GM23338 (cell line): Measurements from ENCODE around the gene PKD1L1. TPM values are rescaled to one million over a fixed set of nuclear protein-coding genes. Genes with fewer than 3 reads are reported as not detected.

Experiments
- ATAC-seq: fragments of 200-7000 bp; cut with Tn5 transposase; 3 replicates; pipeline ENCODE4 v1.9.1; 2020
- DNase-seq: peaks from one replicate; pipeline ENCODE4 v3.0.0-alpha.2; 2015; ENCODE audit warnings: low spot score
- H2AFZ ChIP-seq: fragments of 200-600 bp; sonication (generic); 2 replicates; pipeline ENCODE4 v1.8.0; 2016; ENCODE audit warnings: antibody characterized with exemption, mild to moderate bottlenecking, moderate library complexity
- H3F3A ChIP-seq: fragments of 200-600 bp; sonication (generic); replicated peaks from 2 replicates; pipeline ENCODE4 v1.8.0; 2017; ENCODE audit warnings: antibody characterized with exemption, mixed run types, low read depth
- H3K27ac ChIP-seq: fragments of 200-600 bp; sonication (generic); 2 replicates; pipeline ENCODE4 v1.6.1; 2016; ENCODE audit warnings: low read depth
- H3K27me3 ChIP-seq: fragments of 200-600 bp; sonication (generic); 2 replicates; pipeline ENCODE4 v1.8.0; 2016; ENCODE audit warnings: mild to moderate bottlenecking, mixed run types, moderate library complexity; ENCODE audit not compliant: insufficient read depth
- H3K36me3 ChIP-seq: fragments of 200-600 bp; sonication (generic); 2 replicates; pipeline ENCODE4 v1.8.0; 2016; ENCODE audit warnings: mild to moderate bottlenecking; ENCODE audit not compliant: insufficient read depth
- H3K4me1 ChIP-seq: fragments of 200-600 bp; sonication (generic); 2 replicates; pipeline ENCODE4 v1.8.0; 2016; ENCODE audit warnings: mild to moderate bottlenecking, moderate library complexity; ENCODE audit not compliant: insufficient read depth
- H3K4me2 ChIP-seq: fragments of 200-600 bp; sonication (generic); 2 replicates; pipeline ENCODE4 v1.7.1; 2017; ENCODE audit warnings: mixed run types
- H3K4me3 ChIP-seq: fragments of 200-600 bp; sonication (generic); 2 replicates; pipeline ENCODE4 v1.6.1; 2016; ENCODE audit warnings: mixed run types
- H3K79me2 ChIP-seq: fragments of 200-600 bp; sonication (generic); replicated peaks from 2 replicates; pipeline ENCODE4 v1.8.0; 2017; ENCODE audit warnings: mild to moderate bottlenecking; ENCODE audit not compliant: insufficient read depth
- H3K9me2 ChIP-seq: fragments of 200-600 bp; sonication (generic); 2 replicates; pipeline ENCODE4 v1.8.0; 2017; ENCODE audit not compliant: insufficient read depth
- H4K20me1 ChIP-seq: fragments of 200-600 bp; sonication (generic); replicated peaks from 2 replicates; pipeline ENCODE4 v1.8.0; 2017; ENCODE audit warnings: mild to moderate bottlenecking; ENCODE audit not compliant: insufficient read depth
- H3K27ac Mint-ChIP-seq: 2 replicates; pipeline ENCODE4 v1.8.0; 2020; ENCODE audit warnings: inconsistent platforms, mild to moderate bottlenecking, moderate library complexity, mixed read lengths
- H3K27me3 Mint-ChIP-seq: 3 replicates; pipeline ENCODE4 v1.8.0; 2022; ENCODE audit warnings: low read depth, mild to moderate bottlenecking, moderate library complexity, mixed read lengths, inconsistent platforms; ENCODE audit not compliant: insufficient read depth, poor library complexity
- H3K36me3 Mint-ChIP-seq: 3 replicates; pipeline ENCODE4 v1.8.0; 2021; ENCODE audit warnings: low read depth, mild to moderate bottlenecking, inconsistent platforms, moderate library complexity, mixed read lengths
- H3K4me1 Mint-ChIP-seq: 3 replicates; pipeline ENCODE4 v1.8.0; 2020; ENCODE audit warnings: mild to moderate bottlenecking, inconsistent platforms, mixed read lengths
- H3K4me3 Mint-ChIP-seq: 3 replicates; pipeline ENCODE4 v1.8.0; 2021; ENCODE audit warnings: moderate library complexity, mild to moderate bottlenecking, inconsistent platforms, mixed read lengths
- H3K9me3 Mint-ChIP-seq: 3 replicates; pipeline ENCODE4 v1.8.0; 2020; ENCODE audit warnings: moderate library complexity, mild to moderate bottlenecking, inconsistent platforms, mixed read lengths
- CREB1 ChIP-seq: fragments of 250-450 bp; sonication (Bioruptor Pico); IDR thresholded peaks from 2 replicates; pipeline ENCODE4 v1.5.0; 2020; ENCODE audit warnings: low read depth, mild to moderate bottlenecking, moderate library complexity
- CTCF ChIP-seq, 2 experiments: fragments of 200-600 bp in 1 of 2; sonication (generic) in 1 of 2; conservative IDR thresholded peaks; 2 replicates each; pipeline versions ENCODE4 v1.5.1 to v1.6.1; 2016 to 2017; ENCODE audit warnings: antibody characterized with exemption in 2 of 2, low read depth in 2 of 2, mild to moderate bottlenecking in 2 of 2, moderate library complexity in 1 of 2
- ETS1 ChIP-seq: IDR thresholded peaks from 2 replicates; pipeline ENCODE4 v1.6.1; 2016; ENCODE audit warnings: antibody characterized with exemption
- EZH2 ChIP-seq: fragments of 200-600 bp; sonication (generic); IDR thresholded peaks from one replicate; pipeline ENCODE4 v1.8.0; 2017; ENCODE audit warnings: antibody characterized with exemption, mild to moderate bottlenecking, low read depth; ENCODE audit not compliant: unreplicated experiment
- EZH2phosphoT487 ChIP-seq: fragments of 200-600 bp; sonication (generic); IDR thresholded peaks from one replicate; pipeline ENCODE4 v1.8.1; 2018; ENCODE audit warnings: antibody characterized with exemption; ENCODE audit not compliant: unreplicated experiment
- JUNB ChIP-seq: IDR thresholded peaks from one replicate; pipeline ENCODE4 v1.6.1; 2016; ENCODE audit warnings: antibody characterized with exemption; ENCODE audit not compliant: unreplicated experiment
- NANOG ChIP-seq: IDR thresholded peaks from 2 replicates; pipeline ENCODE4 v1.6.1; 2016; ENCODE audit warnings: antibody characterized with exemption, borderline replicate concordance
- POLR2AphosphoS5 ChIP-seq: IDR thresholded peaks from 2 replicates; pipeline ENCODE4 v1.6.1; 2016; ENCODE audit warnings: antibody characterized with exemption, low read depth
- REST ChIP-seq: IDR thresholded peaks from one replicate; pipeline ENCODE4 v1.6.1; 2018; ENCODE audit warnings: antibody characterized with exemption; ENCODE audit not compliant: unreplicated experiment
- STAT1 ChIP-seq: IDR thresholded peaks from one replicate; pipeline ENCODE4 v1.6.1; 2016; ENCODE audit warnings: antibody characterized with exemption; ENCODE audit not compliant: unreplicated experiment
- ZNF114 ChIP-seq: fragments of 250-450 bp; sonication (Bioruptor Pico); IDR thresholded peaks from 2 replicates; pipeline ENCODE4 v1.5.0; 2020; ENCODE audit warnings: mild to moderate bottlenecking, moderate library complexity
- ZNF331 ChIP-seq: fragments of 250-450 bp; sonication (Bioruptor Pico); IDR thresholded peaks from 2 replicates; pipeline ENCODE4 v1.5.0; 2020; ENCODE audit warnings: low read depth, mild to moderate bottlenecking, moderate library complexity
- ZNF462 ChIP-seq: fragments of 250-450 bp; sonication (Bioruptor Pico); IDR thresholded peaks from 2 replicates; pipeline ENCODE4 v1.5.0; 2020; ENCODE audit warnings: mild to moderate bottlenecking, moderate library complexity
- polyA plus RNA-seq: library from polyadenylated mRNA; unstranded; fragments of >200 nt; fragmentation: Nextera tagmentation; extraction: Ambion mirVana; gene quantifications from 2 replicates; pipeline ENCODE4 v1.2.1, GENCODE V29; 2016
- total RNA-seq: library from RNA; depleted of rRNA; stranded (reverse); fragments of >200 nt; shearing (Covaris generic); gene quantifications from 2 replicates; pipeline ENCODE4 v1.2.3, GENCODE V29; 2014

Gene PKD1L1
- total and polyA plus RNA-seq, 2 experiments from 2014 or later, result 0.03 TPM; not detected in 1

- no peak for TF ChIP-seq ETS1
Observed at GRCh38 chr7:47902013-47902412, 46.3 kb downstream of the PKD1L1 start (continued).

GRCh38 chr7:47901542-47901941 is 46.7 kb downstream of the PKD1L1 start:
- Histone ChIP-seq H2AFZ (no peak overlapping the region; the same call in 1 of the 2 replicates), H3K27ac (no peak overlapping the region), H3K9me2 (no peaks in the 10 kb centered on the region), H4K20me1 (no peaks in the 10 kb centered on the region), H3K4me2 (no peak overlapping the region), H3K4me3 (no peak overlapping the region), H3K36me3 (no peaks in the 10 kb centered on the region), H3K4me1 (peaks cover 22% of the 10 kb centered on the region), H3K79me2 (no peaks in the 10 kb centered on the region), H3F3A (no peaks in the 10 kb centered on the region), H3K27me3 (no peaks in the 10 kb centered on the region)
- Mint-ChIP-seq H3K27ac (no peak overlapping the region), H3K9me3 (no peaks in the 10 kb centered on the region), H3K27me3 (peaks cover 14% of the 10 kb centered on the region), H3K4me1 (peaks cover 33% of the 10 kb centered on the region), H3K4me3 (no peak overlapping the region), H3K36me3 (no peaks in the 10 kb centered on the region)
- DNase-seq (no peak), ATAC-seq (no peak)
- TF ChIP-seq JUNB (no peak), ZNF114 (CRISPR knock-in tag) (no peak), STAT1 (no peak), CTCF (conservative IDR thresholded peaks at IDR 0.05; ENCODE audit: low read depth in 2 of 2) (no peak), ZNF331 (no peak), ZNF462 (no peak), REST (no peak), EZH2phosphoT487 (no peak), EZH2 (no peak), NANOG (no peak), CREB1 (CRISPR knock-in tag) (no peak), POLR2AphosphoS5 (no peak)
